ENCODE measurements around the gene NR6A1.

NR6A1 gene

DNA sequence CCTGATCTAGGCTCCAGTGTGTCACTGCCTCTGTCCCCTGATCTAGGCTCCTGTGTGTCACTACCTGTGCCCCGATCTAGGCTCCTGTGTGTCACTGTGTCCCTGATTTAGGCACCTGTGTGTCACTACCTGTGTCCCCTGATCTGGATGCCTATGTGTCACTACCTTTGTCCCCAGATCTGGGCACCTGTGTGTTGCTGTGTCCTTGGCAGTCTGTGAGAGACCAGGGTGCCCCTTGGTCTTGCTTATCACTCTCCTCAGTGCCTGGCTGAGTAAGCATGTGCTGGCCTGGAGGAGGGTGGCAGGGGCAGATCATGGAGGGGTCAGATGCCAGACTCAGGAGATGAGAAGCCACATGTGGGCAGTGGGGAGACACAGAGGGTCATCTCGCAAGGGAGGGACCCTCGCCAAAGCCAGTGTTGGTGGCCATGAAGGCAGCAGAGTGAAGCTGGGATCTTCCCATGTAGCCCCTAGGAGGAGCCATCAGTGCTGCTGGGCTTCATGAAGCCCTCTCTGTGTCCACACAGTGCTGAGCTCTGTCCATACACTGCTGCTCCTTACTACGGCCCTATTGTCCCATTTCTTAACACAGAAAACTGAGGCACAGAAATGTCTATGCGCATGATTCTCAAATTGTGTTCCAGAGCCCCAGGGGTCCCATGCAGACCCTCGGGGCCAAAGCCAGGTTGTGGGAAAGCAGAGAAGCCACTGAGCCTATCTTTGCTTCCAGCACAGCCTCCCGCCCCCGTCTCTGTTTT, 21.3 kb upstream of the NR6A1 start:
- no peaks in the 10 kb centered on the region for H3K79me2 ChIP-seq (ENCODE audit: insufficient read depth, low read length)
- H3K4me2 ChIP-seq (ENCODE audit: low read depth, low read length, poor library complexity, severe bottlenecking), result no peak overlapping the region
- H2AFZ ChIP-seq (ENCODE audit: low read depth, low read length, severe bottlenecking), result no peak overlapping the region
- no peaks in the 10 kb centered on the region for H3K27me3 ChIP-seq (ENCODE audit: low read length)
- H4K20me1 ChIP-seq (ENCODE audit: low read depth, low read length), result no peaks in the 10 kb centered on the region
- H3K9ac ChIP-seq (ENCODE audit: low read length), result no peak overlapping the region
- H3K9me2 ChIP-seq (replicated peaks; ENCODE audit: insufficient read depth, low read length), result no peaks in the 10 kb centered on the region
- no peaks in the 10 kb centered on the region for H3F3A ChIP-seq (ENCODE audit: insufficient read depth)
- H3K9me3 ChIP-seq (ENCODE audit: insufficient read depth, low read length), result no peaks in the 10 kb centered on the region
- TF ChIP-seq EZH2phosphoT487 (conservative IDR thresholded peaks at IDR 0.05; ENCODE audit: low read length), result no peak
- TF ChIP-seq, protein P1, sequence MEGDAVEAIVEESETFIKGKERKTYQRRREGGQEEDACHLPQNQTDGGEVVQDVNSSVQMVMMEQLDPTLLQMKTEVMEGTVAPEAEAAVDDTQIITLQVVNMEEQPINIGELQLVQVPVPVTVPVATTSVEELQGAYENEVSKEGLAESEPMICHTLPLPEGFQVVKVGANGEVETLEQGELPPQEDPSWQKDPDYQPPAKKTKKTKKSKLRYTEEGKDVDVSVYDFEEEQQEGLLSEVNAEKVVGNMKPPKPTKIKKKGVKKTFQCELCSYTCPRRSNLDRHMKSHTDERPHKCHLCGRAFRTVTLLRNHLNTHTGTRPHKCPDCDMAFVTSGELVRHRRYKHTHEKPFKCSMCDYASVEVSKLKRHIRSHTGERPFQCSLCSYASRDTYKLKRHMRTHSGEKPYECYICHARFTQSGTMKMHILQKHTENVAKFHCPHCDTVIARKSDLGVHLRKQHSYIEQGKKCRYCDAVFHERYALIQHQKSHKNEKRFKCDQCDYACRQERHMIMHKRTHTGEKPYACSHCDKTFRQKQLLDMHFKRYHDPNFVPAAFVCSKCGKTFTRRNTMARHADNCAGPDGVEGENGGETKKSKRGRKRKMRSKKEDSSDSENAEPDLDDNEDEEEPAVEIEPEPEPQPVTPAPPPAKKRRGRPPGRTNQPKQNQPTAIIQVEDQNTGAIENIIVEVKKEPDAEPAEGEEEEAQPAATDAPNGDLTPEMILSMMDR (IDR thresholded peaks at IDR 0.05; ENCODE audit: insufficient read depth, low read length, poor library complexity, severe bottlenecking), result no peak
- H3K27ac ChIP-seq (ENCODE audit: low read depth, low read length), result no peak overlapping the region
- no peaks in the 10 kb centered on the region for H3K36me3 ChIP-seq (ENCODE audit: low read length)
- H3K4me3 ChIP-seq (ENCODE audit: insufficient read depth, low read length, poor library complexity, severe bottlenecking), result no peak overlapping the region

DNA sequence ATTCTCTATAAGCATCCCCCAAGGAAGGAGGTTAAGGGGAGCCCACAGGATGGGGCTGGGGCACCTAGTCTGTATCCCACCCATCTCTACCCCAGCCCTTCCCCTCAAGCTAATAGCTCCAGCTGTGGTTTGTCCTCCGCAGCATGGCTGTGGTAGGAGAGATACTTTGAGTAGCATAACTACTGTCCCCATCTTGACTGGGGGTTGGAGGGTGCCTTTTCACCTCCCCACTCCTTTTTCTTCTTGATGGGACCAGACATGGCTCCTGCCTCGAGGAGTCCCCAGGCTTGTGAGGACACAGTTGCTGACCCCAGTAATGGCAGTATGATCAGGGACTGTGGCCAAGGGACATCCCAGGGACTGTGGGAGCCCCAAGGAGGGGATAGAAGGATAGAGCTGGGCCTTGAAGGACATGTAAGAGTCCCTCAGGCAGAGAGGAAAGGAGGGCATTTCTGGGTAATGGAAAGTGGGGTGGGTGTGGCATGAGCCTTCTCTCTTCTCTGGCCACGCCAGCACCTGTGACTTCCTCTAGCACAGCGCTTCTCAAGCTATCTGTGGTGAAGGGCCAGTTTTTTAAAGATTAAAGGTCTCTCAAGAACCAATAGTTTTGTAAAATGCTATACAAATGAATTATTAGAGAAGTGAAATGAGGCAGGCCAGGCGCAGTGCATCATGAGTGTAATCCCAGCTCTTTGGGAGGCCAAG, 19.8 kb upstream of the NR6A1 start:
- H3K9ac ChIP-seq (ENCODE audit: low read length), result no peak overlapping the region
- no peaks in the 10 kb centered on the region for H3K9me3 ChIP-seq (ENCODE audit: insufficient read depth, low read length)
- no peaks in the 10 kb centered on the region for H3F3A ChIP-seq (ENCODE audit: insufficient read depth)
- no peak overlapping the region for H2AFZ ChIP-seq (ENCODE audit: low read depth, low read length, severe bottlenecking)
- H4K20me1 ChIP-seq (ENCODE audit: low read depth, low read length), result no peaks in the 10 kb centered on the region
- no peak overlapping the region for H3K27ac ChIP-seq (ENCODE audit: low read depth, low read length)
- no peaks in the 10 kb centered on the region for H3K36me3 ChIP-seq (ENCODE audit: low read length)
- no peak overlapping the region for H3K4me3 ChIP-seq (ENCODE audit: insufficient read depth, low read length, poor library complexity, severe bottlenecking)
- TF ChIP-seq EZH2phosphoT487 (conservative IDR thresholded peaks at IDR 0.05; ENCODE audit: low read length), result no peak
- TF ChIP-seq, protein P1 (IDR thresholded peaks at IDR 0.05; ENCODE audit: insufficient read depth, low read length, poor library complexity, severe bottlenecking), result no peak
- H3K79me2 ChIP-seq (ENCODE audit: insufficient read depth, low read length), result no peaks in the 10 kb centered on the region
- no peaks in the 10 kb centered on the region for H3K27me3 ChIP-seq (ENCODE audit: low read length)
- H3K9me2 ChIP-seq (replicated peaks; ENCODE audit: insufficient read depth, low read length), result no peaks in the 10 kb centered on the region
- H3K4me2 ChIP-seq (ENCODE audit: low read depth, low read length, poor library complexity, severe bottlenecking), result no peak overlapping the region

DNA sequence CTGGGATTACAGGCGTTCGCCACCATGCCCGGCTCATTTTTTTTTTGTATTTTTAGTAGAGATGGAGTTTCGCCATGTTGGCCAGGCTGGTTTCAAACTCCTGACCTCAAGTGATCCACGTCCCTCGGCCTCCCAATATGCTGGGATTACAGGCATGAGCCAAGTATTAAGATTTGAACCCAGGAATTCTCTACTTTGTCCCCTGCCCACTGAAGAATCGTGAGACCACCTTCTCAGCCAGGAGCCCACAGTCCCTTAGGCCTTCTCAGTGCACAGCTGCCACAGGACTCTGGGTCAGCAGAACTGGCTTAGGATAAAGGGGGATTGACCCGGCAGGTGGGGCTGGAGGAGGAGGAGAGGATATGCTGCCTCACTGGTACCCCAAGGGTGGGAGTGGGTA, 19.2 kb upstream of the NR6A1 start:
- no peak for TF ChIP-seq EZH2phosphoT487 (conservative IDR thresholded peaks at IDR 0.05; ENCODE audit: low read length)
- TF ChIP-seq, protein P1 (IDR thresholded peaks at IDR 0.05; ENCODE audit: insufficient read depth, low read length, poor library complexity, severe bottlenecking), result no peak
- no peaks in the 10 kb centered on the region for H4K20me1 ChIP-seq (ENCODE audit: low read depth, low read length)
- no peak overlapping the region for H2AFZ ChIP-seq (ENCODE audit: low read depth, low read length, severe bottlenecking)
- H3F3A ChIP-seq (ENCODE audit: insufficient read depth), result no peaks in the 10 kb centered on the region
- no peak overlapping the region for H3K4me2 ChIP-seq (ENCODE audit: low read depth, low read length, poor library complexity, severe bottlenecking)
- H3K27ac ChIP-seq (ENCODE audit: low read depth, low read length), result no peak overlapping the region
- H3K27me3 ChIP-seq (ENCODE audit: low read length), result no peaks in the 10 kb centered on the region
- H3K9ac ChIP-seq (ENCODE audit: low read length), result no peak overlapping the region
- H3K9me3 ChIP-seq (ENCODE audit: insufficient read depth, low read length), result no peaks in the 10 kb centered on the region
- no peaks in the 10 kb centered on the region for H3K9me2 ChIP-seq (replicated peaks; ENCODE audit: insufficient read depth, low read length)
- H3K79me2 ChIP-seq (ENCODE audit: insufficient read depth, low read length), result no peaks in the 10 kb centered on the region
- no peaks in the 10 kb centered on the region for H3K36me3 ChIP-seq (ENCODE audit: low read length)
- no peak overlapping the region for H3K4me3 ChIP-seq (ENCODE audit: insufficient read depth, low read length, poor library complexity, severe bottlenecking)
